H1 (cell line): ENCODE results near the gene SPSB1. TPM values are rescaled to one million over a fixed set of nuclear protein-coding genes. Genes with fewer than 3 reads are reported as not detected.

ENCODE experiments used
- CTCF ChIA-PET: fragments of 300-600 bp; sonication (Branson Sonifier 250); formaldehyde crosslinking; loops from one replicate; lab custom pipeline; 2021; ENCODE audit not compliant: partially characterized antibody; lab: Charles Lee
- POLR2A ChIA-PET: fragments of 300-600 bp; sonication (Branson Sonifier 250); formaldehyde crosslinking; loops from one replicate; lab custom pipeline; 2021; ENCODE audit warnings: inconsistent platforms; ENCODE audit not compliant: partially characterized antibody; lab: Charles Lee
- DNase-seq, 2 experiments: peaks; one replicate each; pipeline versions ENCODE4 v3.0.0 to v3.0.0-alpha.2; 2010 to 2022; ENCODE audit warnings: low spot score in 2 of 2, low read depth in 1 of 2, mixed read lengths in 1 of 2
- FAIRE-seq: peaks from 2 replicates; lab custom pipeline; 2011; peaks lifted over from hg19 to GRCh38; lab: Jason Lieb, UNC
- H2AFZ ChIP-seq: 2 replicates; pipeline ENCODE4 v1.8.1; 2012; ENCODE audit warnings: low read length, inconsistent platforms
- H2AK5ac ChIP-seq: 2 replicates; pipeline ENCODE4 v1.6.1; 2013; ENCODE audit warnings: low read depth, low read length
- H2BK120ac ChIP-seq: replicated peaks from 2 replicates; pipeline ENCODE3; 2013; ENCODE audit warnings: low read depth, low read length, inconsistent platforms
- H2BK12ac ChIP-seq: 2 replicates; pipeline ENCODE4 v1.6.1; 2013; ENCODE audit warnings: low read depth, low read length
- H2BK15ac ChIP-seq: 2 replicates; pipeline ENCODE4 v1.6.1; 2013; ENCODE audit warnings: low read length
- H2BK20ac ChIP-seq: 2 replicates; pipeline ENCODE4 v1.6.1; 2013; ENCODE audit warnings: low read length
- H2BK5ac ChIP-seq: 2 replicates; pipeline ENCODE4 v1.6.1; 2013; ENCODE audit warnings: low read depth, low read length
- H3K14ac ChIP-seq: 2 replicates; pipeline ENCODE4 v1.6.1; 2013; ENCODE audit warnings: inconsistent platforms; ENCODE audit not compliant: insufficient read length
- H3K18ac ChIP-seq: 2 replicates; pipeline ENCODE4 v1.6.1; 2013; ENCODE audit warnings: low read length; ENCODE audit errors: extremely low read depth
- H3K23ac ChIP-seq: 2 replicates; pipeline ENCODE4 v1.6.1; 2013; ENCODE audit warnings: inconsistent platforms; ENCODE audit not compliant: insufficient read length
- H3K23me2 ChIP-seq: 2 replicates; pipeline ENCODE4 v1.6.1; 2013; ENCODE audit warnings: low read depth, low read length
- H3K27ac ChIP-seq: 2 replicates; pipeline ENCODE4 v1.6.1; 2011; ENCODE audit warnings: low read depth, low read length, inconsistent platforms
- H3K27me3 ChIP-seq, 4 experiments: replicated peaks in 1 of 4; 1 replicate in 1 of 4; 2 replicates in 3 of 4; pipeline versions ENCODE4 v1.6.1 to v1.8.1; 2011 to 2013; ENCODE audit warnings: low read length in 3 of 4, mild to moderate bottlenecking in 3 of 4, inconsistent platforms in 2 of 4, mixed read lengths in 2 of 4, moderate library complexity in 1 of 4; ENCODE audit not compliant: control insufficient read depth in 3 of 4, insufficient read depth in 3 of 4; ENCODE audit errors: extremely low read depth in 1 of 4
- H3K36me3 ChIP-seq, 4 experiments: 2 replicates each; pipeline versions ENCODE4 v1.6.1 to v1.8.1; 2011 to 2013; ENCODE audit warnings: mild to moderate bottlenecking in 4 of 4, low read length in 3 of 4, moderate library complexity in 2 of 4, control low read depth in 1 of 4, inconsistent platforms in 1 of 4; ENCODE audit not compliant: insufficient read depth in 4 of 4, control insufficient read depth in 2 of 4
- H3K4ac ChIP-seq: replicated peaks from 2 replicates; pipeline ENCODE3; 2013; ENCODE audit warnings: low read length, low read depth, mixed read lengths, inconsistent platforms; ENCODE audit not compliant: insufficient read length
- H3K4me1 ChIP-seq, 4 experiments: replicated peaks in 1 of 4; 1 replicate in 1 of 4; 2 replicates in 3 of 4; pipeline versions ENCODE4 v1.6.1 to v1.8.1; 2011 to 2013; ENCODE audit warnings: low read length in 3 of 4, inconsistent platforms in 2 of 4, mixed read lengths in 1 of 4; ENCODE audit not compliant: insufficient read depth in 4 of 4, control insufficient read depth in 3 of 4
- H3K4me2 ChIP-seq, 2 experiments: 2 replicates each; pipeline versions ENCODE4 v1.6.1 to v1.8.1; 2011 to 2013; ENCODE audit warnings: low read depth in 2 of 2, low read length in 2 of 2, control low read depth in 1 of 2, inconsistent platforms in 1 of 2, mild to moderate bottlenecking in 1 of 2; ENCODE audit not compliant: insufficient read depth in 1 of 2
- H3K4me3 ChIP-seq, 4 experiments: fragments of 200-600, 300-600 bp in 1 of 4; sonication (generic), shearing (Covaris generic), sonication (Bioruptor Twin) in 1 of 4; 2 replicates each; pipeline versions ENCODE4 v1.5.1 to v1.8.1; 2011 to 2016; ENCODE audit warnings: low read length in 4 of 4, low read depth in 3 of 4, control low read depth in 2 of 4, inconsistent platforms in 2 of 4, mild to moderate bottlenecking in 2 of 4, mixed read lengths in 1 of 4, moderate library complexity in 1 of 4; ENCODE audit not compliant: insufficient read depth in 2 of 4; ENCODE audit errors: extremely low read depth in 1 of 4
- H3K56ac ChIP-seq: replicated peaks from 2 replicates; pipeline ENCODE3; 2013; ENCODE audit warnings: low read depth, mild to moderate bottlenecking, mixed read lengths, low read length, inconsistent platforms; ENCODE audit not compliant: insufficient read length
- H3K79me1 ChIP-seq: 2 replicates; pipeline ENCODE4 v1.6.1; 2013; ENCODE audit warnings: low read depth, low read length, control low read depth
- H3K79me2 ChIP-seq, 2 experiments: 2 replicates each; pipeline versions ENCODE4 v1.6.1 to v1.8.1; 2012 to 2013; ENCODE audit warnings: low read length in 2 of 2, mild to moderate bottlenecking in 2 of 2, inconsistent platforms in 1 of 2; ENCODE audit not compliant: insufficient read depth in 2 of 2, control insufficient read depth in 1 of 2
- H3K9ac ChIP-seq, 4 experiments: replicated peaks in 1 of 4; 1 replicate in 1 of 4; 2 replicates in 3 of 4; pipeline versions ENCODE4 v1.6.1 to v1.8.1; 2011 to 2013; ENCODE audit warnings: low read depth in 3 of 4, low read length in 3 of 4, control low read depth in 2 of 4, mild to moderate bottlenecking in 2 of 4, moderate library complexity in 2 of 4, inconsistent platforms in 1 of 4; ENCODE audit errors: extremely low read depth in 1 of 4
- H3K9me3 ChIP-seq, 2 experiments: 2 replicates each; pipeline versions ENCODE4 v1.6.1 to v1.8.1; 2012 to 2013; ENCODE audit warnings: mild to moderate bottlenecking in 2 of 2, moderate library complexity in 2 of 2, control low read depth in 1 of 2, inconsistent platforms in 1 of 2, low read depth in 1 of 2, low read length in 1 of 2, mixed read lengths in 1 of 2; ENCODE audit not compliant: insufficient read depth in 2 of 2
- H4K20me1 ChIP-seq, 2 experiments: replicated peaks in 1 of 2; 2 replicates each; pipeline versions ENCODE3 to v1.8.1; 2011 to 2013; ENCODE audit warnings: inconsistent platforms in 2 of 2, low read length in 2 of 2, mild to moderate bottlenecking in 1 of 2; ENCODE audit not compliant: insufficient read depth in 2 of 2, control insufficient read depth in 1 of 2
- H4K5ac ChIP-seq: 2 replicates; pipeline ENCODE4 v1.6.1; 2013; ENCODE audit warnings: low read length, low read depth, mixed read lengths, inconsistent platforms; ENCODE audit not compliant: insufficient read length
- H4K8ac ChIP-seq: 2 replicates; pipeline ENCODE4 v1.8.0; 2013; ENCODE audit warnings: mild to moderate bottlenecking, moderate library complexity, low read length, inconsistent platforms; ENCODE audit not compliant: insufficient read depth; ENCODE audit errors: extremely low read depth
- H4K91ac ChIP-seq: replicated peaks from 2 replicates; pipeline ENCODE3; 2013; ENCODE audit warnings: low read length, mixed read lengths, inconsistent platforms; ENCODE audit not compliant: insufficient read length
- BRCA1 ChIP-seq: IDR thresholded peaks from 2 replicates; pipeline ENCODE4 v1.6.1; 2012; ENCODE audit warnings: low read depth, low read length, improper control_type of control experiment
- CEBPB ChIP-seq: IDR thresholded peaks from 2 replicates; pipeline ENCODE4 v1.6.1; 2012; ENCODE audit warnings: low read depth, low read length
- CTBP2 ChIP-seq: IDR thresholded peaks from 2 replicates; pipeline ENCODE4 v1.7.0; 2011; ENCODE audit warnings: borderline replicate concordance, mild to moderate bottlenecking, moderate library complexity, mixed read lengths, low read length; ENCODE audit not compliant: insufficient read depth, insufficient read length
- EP300 ChIP-seq, 2 experiments: IDR thresholded peaks; 1 replicate in 1 of 2; 2 replicates in 1 of 2; pipeline ENCODE4 v1.6.1; 2011 to 2012; ENCODE audit warnings: low read depth in 2 of 2, low read length in 2 of 2, mild to moderate bottlenecking in 2 of 2, borderline replicate concordance in 1 of 2, inconsistent platforms in 1 of 2, moderate library complexity in 1 of 2
- EZH2 ChIP-seq: fragments of 200-600 bp; sonication (generic); IDR thresholded peaks from 2 replicates; pipeline ENCODE4 v1.7.1; 2012; ENCODE audit warnings: low read depth, mild to moderate bottlenecking, moderate library complexity, low read length, inconsistent platforms; ENCODE audit not compliant: severe bottlenecking
- GTF2F1 ChIP-seq: IDR thresholded peaks from 2 replicates; pipeline ENCODE4 v1.6.1; 2012; ENCODE audit warnings: low read depth, low read length, improper control_type of control experiment, borderline replicate concordance
- JUND ChIP-seq: IDR thresholded peaks from 2 replicates; pipeline ENCODE4 v1.6.1; 2011; ENCODE audit warnings: mild to moderate bottlenecking, improper control_type of control experiment, low read length
- KDM4A ChIP-seq: IDR thresholded peaks from one replicate; pipeline ENCODE4 v1.7.1; 2012; ENCODE audit warnings: low read depth, mild to moderate bottlenecking, moderate library complexity, low read length, inconsistent platforms; ENCODE audit not compliant: severe bottlenecking
- POLR2A ChIP-seq, 2 experiments: IDR thresholded peaks; 1 replicate in 1 of 2; 2 replicates in 1 of 2; pipeline ENCODE4 v1.6.1; 2011; ENCODE audit warnings: low read depth in 2 of 2, low read length in 2 of 2, mild to moderate bottlenecking in 2 of 2; ENCODE audit errors: control extremely low read depth in 1 of 2
- RBBP5 ChIP-seq: IDR thresholded peaks from 2 replicates; pipeline ENCODE4 v1.7.1; 2012; ENCODE audit warnings: low read depth, mild to moderate bottlenecking, inconsistent platforms, low read length, moderate library complexity, borderline replicate concordance
- TBP ChIP-seq: IDR thresholded peaks from 2 replicates; pipeline ENCODE4 v1.6.1; 2011; ENCODE audit warnings: low read depth, low read length, improper control_type of control experiment
- USF2 ChIP-seq: IDR thresholded peaks from 2 replicates; pipeline ENCODE4 v1.6.1; 2011; ENCODE audit warnings: low read length, improper control_type of control experiment
- ZNF274 ChIP-seq: IDR thresholded peaks from 2 replicates; pipeline ENCODE4 v1.7.0; 2012; ENCODE audit warnings: low read length, borderline replicate concordance; ENCODE audit errors: extremely low read depth
- WGBS, 2 experiments: shearing (Covaris generic) in 1 of 2; methylation state at CpG; one replicate each; pipeline versions ENCODE4 v1.1.6 to v1.1.7; 2013 to 2015; ENCODE audit warnings: low lambda C conversion rate in 2 of 2, mixed read lengths in 2 of 2, inconsistent platforms in 1 of 2, low coverage in 1 of 2, missing lambda C conversion rate in 1 of 2; ENCODE audit not compliant: insufficient replicate concordance in 2 of 2, insufficient coverage in 1 of 2, insufficient read length in 1 of 2; ENCODE audit errors: extremely low coverage in 1 of 2, missing lambda C conversion rate in 1 of 2; 5-methylcytosine and 5-hydroxymethylcytosine counted together
- polyA plus RNA-seq, 7 experiments: library from polyadenylated mRNA; depleted of rRNA in 3 of 7; stranded (reverse) in 5 of 7; unstranded in 2 of 7; fragments of >200 nt in 5 of 7; fragments of 200-250 nt in 2 of 7; gene quantifications; 1 replicate in 5 of 7; 2 replicates in 1 of 7; 4 replicates in 1 of 7; pipeline versions ENCODE4 v1.2.1 to v1.2.3, GENCODE V29; 2011 to 2013; ENCODE audit warnings: missing spikeins in 2 of 7, mixed read lengths in 2 of 7
- total RNA-seq: library from RNA; stranded (reverse); fragmentation: NEBNext Ultra II Directional; extraction: Animal tissue kit (Norgen Biotek cat#: 25700); gene quantifications from 2 replicates; pipeline ENCODE4 v1.2.1, GENCODE V29; 2021

The SPSB1 gene
- total and polyA plus RNA-seq, 2 of the 8 experiments (the other 6 are each of a cell fraction or from before 2014, with no cell fraction given): 5.3 to 6.4 TPM

- no peaks in the 10 kb centered on the region for H3K36me3 ChIP-seq
- H2BK20ac ChIP-seq: no peak overlapping the region
- no peaks in the 10 kb centered on the region for H3K23me2 ChIP-seq
- H2AFZ ChIP-seq: no peak overlapping the region
- H3K4me1 ChIP-seq: no peaks in the 10 kb centered on the region; a peak in 2 of 7 replicates
- no peak overlapping the region for H2BK5ac ChIP-seq
- H3K18ac ChIP-seq: no peak overlapping the region
- no peak overlapping the region for H4K8ac ChIP-seq
- no peaks in the 10 kb centered on the region; a peak in 1 of 4 replicates for H3K79me2 ChIP-seq
- FAIRE-seq (no peak), DNase-seq (no peak)
- no peak overlapping the region for H4K91ac ChIP-seq
- peaks cover 0 to 3% of the 10 kb centered on the region in 2 experiments for H4K20me1 ChIP-seq
- no peak overlapping the region for H3K56ac ChIP-seq
- H3K9me3 ChIP-seq: no peaks in the 10 kb centered on the region
- H3K4ac ChIP-seq: no peak overlapping the region
- no peak overlapping the region for H2AK5ac ChIP-seq
- H4K5ac ChIP-seq: no peak overlapping the region
- no peak overlapping the region for H3K14ac ChIP-seq
- no peak overlapping the region for H2BK15ac ChIP-seq
- H3K79me1 ChIP-seq: peaks cover 4% of the 10 kb centered on the region
- no peak overlapping the region for H3K4me3 ChIP-seq
- ChIA-PET CTCF (interaction anchor here (0.8 kb wide), 1 partner anchor 51 kb away, joined by 3 read pairs; no protein-coding TSS in a partner anchor), POLR2A (interaction anchor here (1.9 kb wide), 1 partner anchor 8 kb away, joined by 4 read pairs; no protein-coding TSS in a partner anchor)
- H3K27me3 ChIP-seq: no peaks in the 10 kb centered on the region
- WGBS, 2 experiments: 92% methylated on average over 9 of the region's 9 CpGs; no CpG with 5 or more reads in 1 of the 2 experiments
- H3K9ac ChIP-seq: no peak overlapping the region
- no peak overlapping the region for H2BK12ac ChIP-seq
- H3K23ac ChIP-seq: no peak overlapping the region
- no peak overlapping the region for H3K27ac ChIP-seq
- H2BK120ac ChIP-seq: no peak overlapping the region
- no peak overlapping the region for H3K4me2 ChIP-seq
- TF ChIP-seq CTBP2: no peak
- TF ChIP-seq POLR2A (IDR thresholded peaks at IDR 0.05; ENCODE audit: control extremely low read depth in 1 of 2, low read depth in 2 of 2, low read length in 2 of 2): no peak
- no peak for TF ChIP-seq JUND
- no peak for TF ChIP-seq EP300 (IDR thresholded peaks at IDR 0.05; ENCODE audit: borderline replicate concordance in 1 of 2, low read depth in 2 of 2, low read length in 2 of 2)
- no peak for TF ChIP-seq TBP
- TF ChIP-seq ZNF274: no peak
- no peak for TF ChIP-seq CEBPB
- TF ChIP-seq USF2: no peak
- TF ChIP-seq RBBP5: no peak
- no peak for TF ChIP-seq EZH2
- no peak for TF ChIP-seq GTF2F1
- TF ChIP-seq BRCA1: no peak
- no peak for TF ChIP-seq KDM4A
Observed at GRCh38 chr1:9328201-9328600, 35.5 kb downstream of the SPSB1 start.
